Stomach (tissue), 9 donors: ENCODE measurements around the gene FXN. TPM values are rescaled to one million over a fixed set of nuclear protein-coding genes. Genes with fewer than 3 reads are reported as not detected.

Source experiments
- DNase-seq, 2 donors: peaks; one replicate each; pipeline versions ENCODE4 v3.0.0 to v3.0.0-alpha.2; 2013 to 2019
- H3K27ac ChIP-seq, 5 donors: fragments of 200-600 bp in 4 of 5; sonication (generic) in 4 of 5; one replicate each; pipeline ENCODE4 v1.5.1; 2013 to 2019; ENCODE audit warnings: mild to moderate bottlenecking in 1 of 5, moderate library complexity in 1 of 5
- H3K27me3 ChIP-seq, 3 donors: fragments of 200-600 bp; sonication (generic); one replicate each; pipeline ENCODE4 v1.5.1; 2017 to 2019; ENCODE audit warnings: mixed run types in 1 of 3
- H3K36me3 ChIP-seq, 4 donors: fragments of 200-600 bp; sonication (generic); 1 replicate in 3 of 4; 2 replicates in 1 of 4; pipeline ENCODE4 v1.5.1; 2016 to 2019
- H3K4me1 ChIP-seq, 4 donors: fragments of 200-600 bp; sonication (generic); one replicate each; pipeline ENCODE4 v1.5.1; 2016 to 2019
- H3K4me3 ChIP-seq, 4 donors: fragments of 200-600 bp; sonication (generic) in 3 of 4; one replicate each; pipeline ENCODE4 v1.5.1; 2016 to 2019; ENCODE audit warnings: mild to moderate bottlenecking in 1 of 4
- H3K9me3 ChIP-seq, 4 donors: fragments of 200-600 bp; sonication (generic); one replicate each; pipeline ENCODE4 v1.5.1; 2016 to 2019
- EP300 ChIP-seq: sonication (generic); formaldehyde crosslinking; IDR thresholded peaks from one replicate; pipeline ENCODE4 v1.6.1; 2017; ENCODE audit warnings: antibody characterized with exemption
- POLR2A ChIP-seq, 4 donors: fragments of 450-650 bp; IDR thresholded peaks; one replicate each; pipeline ENCODE4 v1.6.1; 2016; ENCODE audit warnings: antibody characterized with exemption in 4 of 4, control low read depth in 2 of 4, mild to moderate bottlenecking in 1 of 4, moderate library complexity in 1 of 4
- POLR2AphosphoS5 ChIP-seq, 3 donors: sonication (generic); formaldehyde crosslinking; IDR thresholded peaks; one replicate each; pipeline ENCODE4 v1.6.1; 2016; ENCODE audit warnings: antibody characterized with exemption in 3 of 3
- WGBS, 5 donors: extraction: QIAGEN DNeasy Blood & Tissue Kit in 3 of 5; methylation state at CpG; one replicate each; pipeline versions ENCODE4 v1.1.5 to v1.1.7; 2013 to 2018; 5-methylcytosine and 5-hydroxymethylcytosine counted together
- intact Hi-C: fragments of 100-400 bp; cut with DNase I; formaldehyde crosslinking; loops from one replicate; pipeline ENCODE4 v1.15.1; 2023; ENCODE audit warnings: low total_unique reads
- polyA plus RNA-seq, 3 donors: library from polyadenylated mRNA; stranded (reverse); fragments of 200-250 nt; gene quantifications; one replicate each; pipeline ENCODE4 v1.2.3, GENCODE V29; 2013
- total RNA-seq, 5 donors: library from RNA; depleted of rRNA; stranded (reverse); fragments of >200 nt; gene quantifications; one replicate each; pipeline versions ENCODE4 v1.1.0 to v1.2.3, GENCODE V29; 2014 to 2016
- TF ChIP-seq, protein P1 (sequence below), 7 experiments: fragments of 450-650 bp in 4 of 7; fragments of 200-600 bp in 3 of 7; sonication (generic) in 3 of 7; IDR thresholded peaks; one replicate each; pipeline ENCODE4 v1.5.1; 2016 to 2019; ENCODE audit warnings: antibody characterized with exemption in 7 of 7, control low read depth in 2 of 7, mild to moderate bottlenecking in 1 of 7
- donor health status: healthy with polysubstance abuse.
- donor health status: Bipolar disorder and iron deficiency.
- donor health status: healthy.

FXN gene
- total and polyA plus RNA-seq, 8 donors = 0.58 to 15.3 (median 4.1) TPM

GRCh38 chr9:68995776-68996175, 39.8 kb upstream of the FXN start:
- Histone ChIP-seq H3K9me3 (no peaks in the 10 kb centered on the region), H3K27ac (no peak overlapping the region), H3K4me1 (peaks cover 0 to 15% (median 0%) of the 10 kb centered on the region in 4 donors), H3K4me3 (no peak overlapping the region), H3K27me3 (no peaks in the 10 kb centered on the region), H3K36me3 (peaks cover 0 to 12% (median 6%) of the 10 kb centered on the region in 4 donors)
- no peak for TF ChIP-seq EP300
- TF ChIP-seq POLR2AphosphoS5 (IDR thresholded peaks at IDR 0.05) = no peak
- no peak for TF ChIP-seq POLR2A (IDR thresholded peaks at IDR 0.05)
- TF ChIP-seq, protein P1, sequence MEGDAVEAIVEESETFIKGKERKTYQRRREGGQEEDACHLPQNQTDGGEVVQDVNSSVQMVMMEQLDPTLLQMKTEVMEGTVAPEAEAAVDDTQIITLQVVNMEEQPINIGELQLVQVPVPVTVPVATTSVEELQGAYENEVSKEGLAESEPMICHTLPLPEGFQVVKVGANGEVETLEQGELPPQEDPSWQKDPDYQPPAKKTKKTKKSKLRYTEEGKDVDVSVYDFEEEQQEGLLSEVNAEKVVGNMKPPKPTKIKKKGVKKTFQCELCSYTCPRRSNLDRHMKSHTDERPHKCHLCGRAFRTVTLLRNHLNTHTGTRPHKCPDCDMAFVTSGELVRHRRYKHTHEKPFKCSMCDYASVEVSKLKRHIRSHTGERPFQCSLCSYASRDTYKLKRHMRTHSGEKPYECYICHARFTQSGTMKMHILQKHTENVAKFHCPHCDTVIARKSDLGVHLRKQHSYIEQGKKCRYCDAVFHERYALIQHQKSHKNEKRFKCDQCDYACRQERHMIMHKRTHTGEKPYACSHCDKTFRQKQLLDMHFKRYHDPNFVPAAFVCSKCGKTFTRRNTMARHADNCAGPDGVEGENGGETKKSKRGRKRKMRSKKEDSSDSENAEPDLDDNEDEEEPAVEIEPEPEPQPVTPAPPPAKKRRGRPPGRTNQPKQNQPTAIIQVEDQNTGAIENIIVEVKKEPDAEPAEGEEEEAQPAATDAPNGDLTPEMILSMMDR (IDR thresholded peaks at IDR 0.05) = no peak
- intact Hi-C loops = loop anchor here (10.0 kb wide), 1 partner anchor 411 kb away; no protein-coding TSS in a partner anchor
- WGBS, 5 donors = 71 to 86% (median 76%) methylated on average over 3 of the region's 3 CpGs
- no peak for DNase-seq

- peaks cover 0 to 5% (median 2%) of the 10 kb centered on the region in 4 donors for H3K36me3 ChIP-seq
- TF ChIP-seq POLR2AphosphoS5 (IDR thresholded peaks at IDR 0.05) (no peak), POLR2A (IDR thresholded peaks at IDR 0.05) (no peak)
- TF ChIP-seq, protein P1 (IDR thresholded peaks at IDR 0.05) = no peak
- no peaks in the 10 kb centered on the region for H3K27me3 ChIP-seq
- WGBS, 5 donors = 76 to 89% (median 83%) methylated on average over 5 of the region's 5 CpGs
- H3K4me1 ChIP-seq = peaks cover 0 to 15% (median 0%) of the 10 kb centered on the region in 4 donors
- DNase-seq = no peak
- no peaks in the 10 kb centered on the region for H3K9me3 ChIP-seq
- H3K27ac ChIP-seq = no peak overlapping the region
- intact Hi-C loops = loop anchor here (10.0 kb wide), 1 partner anchor 412 kb away; no protein-coding TSS in a partner anchor
- no peak overlapping the region for H3K4me3 ChIP-seq
These were observed 39.1 kb upstream of the FXN start for GRCh38 chr9:68996462-68996861.

GRCh38 chr9:68997666-68998065, 37.9 kb upstream of the FXN start:
- Histone ChIP-seq H3K4me3 (no peak overlapping the region), H3K27ac (no peak overlapping the region), H3K27me3 (no peaks in the 10 kb centered on the region), H3K4me1 (peaks cover 0 to 15% (median 0%) of the 10 kb centered on the region in 4 donors), H3K36me3 (no peaks in the 10 kb centered on the region), H3K9me3 (no peaks in the 10 kb centered on the region)
- DNase-seq = no peak
- intact Hi-C loops = loop anchor here (10.0 kb wide), 1 partner anchor 413 kb away; no protein-coding TSS in a partner anchor
- no peak for TF ChIP-seq POLR2AphosphoS5 (IDR thresholded peaks at IDR 0.05)
- TF ChIP-seq POLR2A (IDR thresholded peaks at IDR 0.05) = no peak
- TF ChIP-seq, protein P1 (IDR thresholded peaks at IDR 0.05) = no peak
- 73 to 77% (median 76%) methylated on average over 3 of the region's 3 CpGs for WGBS, 5 donors

DNA sequence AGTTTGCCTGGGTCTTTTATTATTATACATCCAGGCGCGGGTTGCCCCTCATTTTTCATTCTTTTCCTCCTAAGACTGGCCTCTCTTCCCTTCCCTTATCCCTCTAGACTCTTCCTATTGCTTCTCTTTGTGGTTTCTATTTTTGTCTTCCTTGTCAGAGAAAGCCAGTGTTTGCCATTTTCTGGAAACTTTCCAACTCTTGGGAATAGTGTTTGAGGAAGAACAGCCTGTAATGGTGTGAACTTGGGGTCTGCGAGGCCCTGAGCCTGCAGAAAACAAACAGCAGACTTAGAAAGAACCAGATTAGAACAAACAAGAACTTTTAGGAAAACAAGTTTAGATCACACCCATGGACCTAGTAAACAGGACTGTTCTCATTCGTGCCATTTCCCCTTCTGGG, 37.2 kb upstream of the FXN start:
- intact Hi-C loops = loop anchor here (10.0 kb wide), 1 partner anchor 414 kb away; no protein-coding TSS in a partner anchor
- peak overlapping the region in 2 of 5 donors; percentile 7 to 51 for H3K27ac ChIP-seq
- no peaks in the 10 kb centered on the region for H3K9me3 ChIP-seq
- no peaks in the 10 kb centered on the region for H3K36me3 ChIP-seq
- no peaks in the 10 kb centered on the region for H3K27me3 ChIP-seq
- WGBS, 5 donors = 47 to 55% (median 50%) methylated on average over 4 of the region's 4 CpGs
- no peak for DNase-seq
- no peak overlapping the region for H3K4me3 ChIP-seq
- peaks cover 0 to 15% (median 0%) of the 10 kb centered on the region in 4 donors for H3K4me1 ChIP-seq
- TF ChIP-seq POLR2AphosphoS5 (IDR thresholded peaks at IDR 0.05) = no peak
- TF ChIP-seq, protein P1 (IDR thresholded peaks at IDR 0.05) = no peak
- no peak for TF ChIP-seq POLR2A (IDR thresholded peaks at IDR 0.05)
- TF ChIP-seq EP300 = no peak
